Hair follicular keratinocyte (primary cell): ENCODE results near the gene DNAJB14. TPM values are rescaled to one million over a fixed set of nuclear protein-coding genes. Genes with fewer than 3 reads are reported as not detected.

Source experiments
- total RNA-seq: library from RNA; depleted of rRNA; stranded (reverse); fragments of >200 nt; gene quantifications from 2 replicates; pipeline ENCODE4 v1.2.3, GENCODE V29; 2015

DNAJB14 gene
- 14.0 and 18.2 TPM in 2 replicates for total RNA-seq

GRCh38 chr4:99946356-99947189 lies at the start of gene DNAJB14:
TSS of gene DNAJB14 (minus strand) at chr4:99946618. CDS start at chr4:99946571, 47 bp downstream.

GRCh38 chr4:99949999-99950912 lies 3.8 kb upstream of the DNAJB14 start, which contains the start of gene H2AZ1:
TSS of gene H2AZ1 (minus strand) at chr4:99950275. CDS start at chr4:99950170, 105 bp downstream.

DNA sequence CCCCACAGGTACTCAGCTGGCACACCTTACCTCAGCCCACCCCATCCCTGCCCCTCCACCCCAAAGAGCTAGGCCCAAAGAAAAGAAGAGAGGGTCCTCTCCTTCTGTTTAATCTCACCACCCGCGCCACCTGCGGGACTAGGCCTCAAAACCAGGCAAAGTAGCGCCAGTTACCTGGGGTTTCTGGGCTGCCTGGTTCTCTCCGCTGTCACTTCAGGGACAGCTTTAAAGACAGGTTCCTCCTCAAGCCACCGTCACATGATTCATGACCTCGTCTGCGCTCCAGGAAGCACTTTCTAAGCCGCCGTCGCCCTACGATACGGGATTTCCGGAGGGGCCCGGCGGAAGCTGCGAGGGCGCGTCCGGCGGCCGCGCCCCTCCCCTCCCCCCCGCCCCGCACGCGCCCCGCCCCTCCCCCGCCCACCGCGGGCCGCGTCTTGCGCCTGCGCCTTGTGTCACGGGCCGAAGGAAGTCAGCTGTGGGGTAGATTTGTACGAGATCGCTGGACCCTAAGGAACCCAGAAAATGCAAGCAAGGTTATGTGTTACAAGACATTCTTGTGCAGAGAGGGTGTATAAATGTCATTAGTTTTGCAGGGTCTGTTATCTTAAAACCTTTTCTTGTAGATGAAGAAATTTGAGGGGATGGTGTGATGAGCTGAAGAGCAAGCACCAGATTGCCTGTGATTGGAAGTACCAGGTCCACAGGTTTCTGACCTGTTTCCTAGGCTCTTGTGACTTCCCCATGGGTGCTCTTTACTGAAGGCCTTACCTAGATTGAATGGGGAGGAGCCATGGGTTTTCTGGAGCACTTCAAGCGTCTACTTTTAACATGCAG lies 52.0 kb downstream of the DNAJB14 start, which contains the start of gene LAMTOR3:
LAMTOR3 (minus strand) TSS at position 267 of the 837 bp plus-strand sequence. CDS start 464 bp downstream, outside the sequence.

Other genes starting within 250 kb of the DNAJB14 start
- gene DAPP1, start 129.8 kb downstream of the DNAJB14 start, total RNA-seq: 18.2 and 43.7 TPM in 2 replicates
- gene LAMTOR3, start 52.2 kb downstream of the DNAJB14 start, total RNA-seq: 25.6 and 32.3 TPM in 2 replicates
- gene H2AZ1, start 3.7 kb upstream of the DNAJB14 start, total RNA-seq: 342 and 890 TPM in 2 replicates
- gene DDIT4L, start 243.8 kb upstream of the DNAJB14 start, total RNA-seq: not detected in 2 replicates